NCI-H2107 treated with DMSO at 0.1 percent for 48 hours (cell line): ENCODE measurements around the gene SLC1A2.

Experiments used
- DNase-seq: peaks from one replicate; lab custom pipeline; 2025; ENCODE audit not compliant: unreplicated experiment; lab: John Stamatoyannopoulos, UW

The SLC1A2 gene

DNA sequence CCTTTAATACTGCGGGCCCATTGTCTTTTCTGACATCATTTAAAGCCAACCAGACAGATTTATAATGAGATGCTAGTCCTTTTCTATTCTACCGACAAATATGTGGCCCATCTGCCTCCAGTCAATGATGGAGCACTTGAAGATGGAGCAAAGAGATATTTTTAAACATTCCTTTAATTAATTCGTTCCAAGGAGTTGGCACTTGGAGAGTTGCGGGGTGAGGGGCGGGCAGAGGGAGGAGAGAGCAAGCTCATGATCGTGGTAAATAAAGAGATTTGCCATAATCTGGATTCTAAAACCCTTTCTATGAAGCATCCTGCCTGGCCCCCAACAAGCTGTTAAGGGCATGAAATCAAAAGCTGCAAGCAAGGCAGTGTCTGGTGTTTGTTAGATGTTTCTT is 5.0 kb downstream of the SLC1A2 start:
- no peak for DNase-seq

DNA sequence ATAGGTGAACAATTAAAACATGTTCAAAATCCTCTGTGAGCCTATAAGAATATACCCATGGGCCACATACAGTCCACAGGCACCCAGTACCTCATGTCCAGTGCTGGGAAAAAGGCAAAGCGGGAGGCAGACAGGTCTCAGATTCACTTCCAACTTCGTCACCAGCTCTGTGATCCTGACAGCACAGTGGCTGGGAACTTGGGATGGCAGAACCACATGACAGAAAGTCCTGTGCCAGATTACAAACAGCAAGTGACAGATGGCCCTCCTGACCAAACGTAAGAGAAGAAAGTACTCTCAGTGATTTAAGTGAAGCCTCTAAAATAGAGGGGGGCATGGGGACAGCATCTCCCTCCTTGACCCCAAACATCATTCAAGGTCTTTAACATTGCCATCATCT is 5.8 kb downstream of the SLC1A2 start:
- DNase-seq, result no peak

DNA sequence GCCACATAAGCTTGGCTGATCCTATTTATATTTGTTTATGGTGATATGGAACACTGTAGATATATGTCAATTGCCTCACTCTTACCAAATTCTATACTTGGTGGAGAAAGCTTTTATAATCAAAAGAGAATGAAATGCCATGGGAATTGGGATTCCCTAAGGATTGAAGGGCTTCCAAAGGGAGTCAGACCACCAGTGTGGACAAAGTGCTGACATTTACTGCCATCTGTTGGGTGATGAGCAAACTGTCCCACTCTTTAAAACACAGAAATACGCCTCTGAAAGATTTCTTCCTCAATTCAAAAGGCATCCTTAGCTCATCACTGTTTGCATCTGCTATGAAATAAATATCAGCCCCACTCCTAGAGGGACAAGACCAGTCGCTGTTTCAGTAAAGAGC is 7.1 kb downstream of the SLC1A2 start:
- no peak for DNase-seq

DNA sequence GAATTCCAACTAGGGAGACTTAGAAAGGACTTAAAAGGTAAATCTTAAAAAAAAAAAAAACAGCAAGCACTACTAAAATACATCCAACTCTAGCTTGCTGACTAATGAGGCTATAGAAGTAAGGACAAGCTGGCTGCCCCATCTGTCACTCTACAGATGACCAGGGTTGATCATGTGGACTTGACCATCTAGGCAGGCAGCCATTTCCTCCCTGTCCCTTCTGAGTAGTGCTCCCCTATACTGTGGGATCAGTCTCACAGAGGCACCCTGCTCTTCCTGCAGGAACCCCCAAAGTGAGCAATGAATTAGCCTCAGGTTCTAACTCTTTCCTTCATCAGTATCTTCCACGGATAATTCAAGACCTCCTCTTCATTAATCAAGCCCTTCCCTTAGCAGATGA is 12.3 kb downstream of the SLC1A2 start:
- no peak for DNase-seq

DNA sequence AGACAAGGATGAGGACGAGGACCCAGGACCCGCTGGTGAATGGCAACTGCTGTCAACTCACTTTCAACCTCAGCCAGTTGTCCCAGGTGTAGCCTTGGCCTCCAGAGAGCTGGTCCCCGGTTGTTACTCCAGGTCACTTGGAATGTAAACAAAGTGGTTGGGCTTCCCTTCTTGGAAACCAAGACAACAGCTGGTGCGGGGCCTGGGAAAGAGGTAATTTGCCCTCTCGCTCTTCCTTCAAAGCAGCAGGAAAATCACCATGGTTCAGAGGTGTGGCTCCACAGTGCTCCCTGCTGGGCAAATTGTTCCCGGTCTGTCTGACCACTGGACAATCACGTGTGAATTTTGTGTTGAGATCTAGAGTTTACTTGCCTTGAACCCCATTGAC is 15.0 kb downstream of the SLC1A2 start:
- DNase-seq, result no peak

DNA sequence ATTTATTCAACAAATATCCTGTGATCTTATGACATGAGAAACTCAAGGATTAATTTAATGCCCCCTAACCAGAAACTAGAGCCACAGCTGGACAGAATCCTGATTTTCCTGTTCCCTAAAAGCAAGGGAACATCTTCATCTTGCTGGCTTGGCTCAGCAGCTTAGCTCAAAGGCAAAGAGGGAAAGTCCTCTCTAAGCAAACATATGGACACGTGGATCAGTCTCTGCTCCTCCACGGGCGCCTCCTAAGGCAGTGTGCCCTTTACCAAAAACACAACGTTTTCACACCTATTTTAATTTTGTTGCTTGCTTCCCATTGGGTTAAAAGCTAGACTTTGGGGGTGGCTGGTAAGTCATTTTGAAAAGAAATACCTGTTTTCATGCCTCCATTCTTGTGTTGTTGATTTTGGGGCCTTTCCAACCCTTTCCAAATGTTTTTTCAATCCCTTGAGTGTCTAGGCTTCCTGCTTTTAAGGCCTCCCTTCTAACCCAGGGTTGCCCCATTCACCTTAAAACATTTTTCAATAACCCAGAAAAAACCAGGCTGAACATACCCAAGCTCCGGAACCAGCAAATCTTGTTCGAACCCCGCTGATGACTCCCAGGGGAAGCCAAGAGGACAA is 15.5 kb downstream of the SLC1A2 start:
- DNase-seq, result no peak

DNA sequence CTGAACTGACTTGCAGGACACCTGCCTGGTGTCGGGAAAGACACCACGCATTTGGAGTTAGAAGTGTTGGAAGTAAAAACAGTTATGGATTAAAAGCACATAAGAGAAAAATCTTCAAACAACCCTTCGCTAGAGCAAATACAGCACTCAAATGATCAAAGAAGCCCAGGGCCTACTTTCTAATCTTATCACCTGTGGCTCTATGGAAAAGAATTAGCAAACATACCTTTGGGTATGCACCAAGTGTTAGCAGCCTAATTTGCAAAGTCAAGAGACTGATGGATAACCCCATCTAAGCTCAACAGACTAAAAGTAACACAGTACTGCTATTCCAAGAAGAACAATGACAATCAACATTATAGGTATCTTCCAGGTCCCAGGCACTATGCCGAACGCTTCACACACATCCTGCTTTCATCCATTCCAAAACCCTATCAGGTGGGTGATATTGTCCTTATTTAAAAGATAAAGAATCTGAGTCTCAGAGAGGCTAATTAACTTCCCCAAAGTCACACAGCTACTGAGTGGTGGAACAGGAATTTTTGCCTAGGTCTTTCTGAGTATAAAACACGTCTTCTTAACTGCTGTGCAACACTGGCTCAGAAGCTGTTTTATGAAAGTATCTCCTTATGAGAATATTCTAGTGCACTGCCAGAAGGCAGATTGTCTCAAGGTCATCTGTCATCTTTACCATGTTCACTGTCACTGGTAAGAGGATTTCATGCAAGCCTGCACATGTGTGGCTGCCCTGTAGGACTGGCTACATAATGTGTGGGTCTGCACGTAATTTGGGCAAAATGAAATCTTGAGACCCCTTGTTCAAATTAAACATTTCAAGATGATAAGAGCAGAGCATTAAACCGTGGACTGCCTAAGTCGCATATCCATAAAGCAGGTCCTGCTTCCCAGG is 16.4 kb downstream of the SLC1A2 start:
- no peak for DNase-seq

DNA sequence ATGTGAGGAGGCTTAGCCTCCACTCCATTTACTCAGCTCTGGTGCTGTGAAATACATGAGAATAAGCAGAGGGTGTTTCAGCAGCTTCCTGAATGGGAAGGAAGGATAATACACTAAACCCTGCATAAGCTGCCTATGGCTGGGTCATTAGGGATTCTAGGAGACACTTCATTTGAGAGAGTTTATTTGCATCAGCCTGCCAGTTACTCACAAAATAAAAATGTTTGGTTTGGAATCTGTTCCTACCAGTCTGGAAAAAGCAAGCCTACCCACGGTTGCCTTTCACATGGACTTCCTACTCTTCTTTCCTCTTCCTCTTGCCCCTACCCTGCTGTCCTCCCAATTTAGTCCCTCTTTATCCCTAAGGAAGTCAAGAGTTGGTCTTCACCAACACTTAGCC is 20.5 kb downstream of the SLC1A2 start:
- no peak for DNase-seq

DNA sequence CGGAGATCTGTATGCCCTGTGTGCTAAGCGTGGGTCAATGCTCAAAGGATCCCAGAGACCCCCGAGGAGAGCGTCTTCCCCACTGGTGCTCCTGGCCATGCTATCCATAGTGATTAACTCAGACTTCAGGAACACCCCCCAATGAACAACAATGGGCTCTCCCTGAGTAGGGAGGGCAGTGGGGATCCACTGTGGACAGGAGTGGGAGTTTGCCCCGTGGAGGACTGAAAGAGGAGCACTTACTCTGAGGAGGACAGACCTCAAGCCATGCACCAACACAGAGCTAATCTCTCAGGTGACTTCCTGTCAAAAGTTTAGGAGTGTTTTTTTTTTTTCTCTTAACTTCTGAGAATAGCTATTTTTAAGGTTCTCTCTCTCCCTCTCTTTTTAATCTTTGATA is 24.4 kb downstream of the SLC1A2 start:
- DNase-seq, result no peak

DNA sequence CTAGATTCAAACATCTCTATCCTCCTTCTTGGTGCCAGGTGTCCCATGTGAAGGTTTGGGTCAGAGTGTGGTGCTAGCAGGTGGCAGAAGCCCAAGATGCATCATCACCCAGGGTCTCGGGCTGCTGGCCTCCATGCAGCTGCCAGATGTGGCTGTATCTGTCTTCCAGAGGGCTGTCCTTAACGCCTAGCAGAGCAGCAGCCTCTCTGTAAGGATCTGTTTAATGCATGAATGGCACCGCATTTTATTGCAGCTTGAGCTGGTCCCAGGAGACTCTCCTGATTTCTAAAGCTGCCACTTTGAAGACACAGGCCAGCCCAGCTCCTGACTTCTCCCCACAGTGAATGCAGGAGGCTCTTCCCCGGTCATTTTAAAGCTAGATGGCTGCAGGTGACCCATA is 26.3 kb downstream of the SLC1A2 start:
- DNase-seq, result peak; percentile 23

DNA sequence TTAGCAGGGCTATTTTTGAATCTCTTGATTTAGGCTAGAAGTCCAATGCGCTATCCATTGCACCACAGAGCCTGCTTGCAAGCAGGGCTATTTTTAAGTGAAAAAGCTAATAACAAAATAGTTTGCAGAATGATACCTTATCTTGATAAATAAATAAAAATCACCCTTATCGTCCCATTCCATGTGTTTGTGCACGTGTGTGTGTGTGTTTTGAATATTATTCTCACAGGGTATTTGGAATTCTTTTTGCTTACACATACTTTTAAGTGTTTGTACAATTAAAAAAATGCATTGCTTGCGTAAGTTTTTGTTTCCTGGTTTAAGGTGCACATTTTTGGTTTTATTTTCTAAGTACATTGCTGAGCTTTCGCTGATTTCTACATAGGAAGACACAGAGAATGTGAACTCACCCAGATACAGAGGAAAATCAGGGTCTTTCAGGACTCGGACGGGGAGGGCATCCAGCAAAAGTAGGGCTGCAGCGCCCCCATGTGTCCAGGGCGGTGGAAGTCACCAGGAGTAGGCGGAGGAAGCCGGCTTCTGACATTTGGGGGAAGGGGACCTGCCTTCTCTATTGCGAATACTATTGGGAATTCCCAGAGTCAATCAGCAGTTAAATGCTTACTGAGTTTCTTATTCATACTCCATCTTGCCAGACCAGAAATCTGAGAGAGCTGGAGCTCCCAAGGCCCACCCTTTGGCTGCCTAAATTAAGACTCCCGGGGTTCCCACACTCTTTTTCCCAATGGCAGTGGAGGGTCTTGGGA is 27.3 kb downstream of the SLC1A2 start:
- DNase-seq, result peak; percentile 28

DNA sequence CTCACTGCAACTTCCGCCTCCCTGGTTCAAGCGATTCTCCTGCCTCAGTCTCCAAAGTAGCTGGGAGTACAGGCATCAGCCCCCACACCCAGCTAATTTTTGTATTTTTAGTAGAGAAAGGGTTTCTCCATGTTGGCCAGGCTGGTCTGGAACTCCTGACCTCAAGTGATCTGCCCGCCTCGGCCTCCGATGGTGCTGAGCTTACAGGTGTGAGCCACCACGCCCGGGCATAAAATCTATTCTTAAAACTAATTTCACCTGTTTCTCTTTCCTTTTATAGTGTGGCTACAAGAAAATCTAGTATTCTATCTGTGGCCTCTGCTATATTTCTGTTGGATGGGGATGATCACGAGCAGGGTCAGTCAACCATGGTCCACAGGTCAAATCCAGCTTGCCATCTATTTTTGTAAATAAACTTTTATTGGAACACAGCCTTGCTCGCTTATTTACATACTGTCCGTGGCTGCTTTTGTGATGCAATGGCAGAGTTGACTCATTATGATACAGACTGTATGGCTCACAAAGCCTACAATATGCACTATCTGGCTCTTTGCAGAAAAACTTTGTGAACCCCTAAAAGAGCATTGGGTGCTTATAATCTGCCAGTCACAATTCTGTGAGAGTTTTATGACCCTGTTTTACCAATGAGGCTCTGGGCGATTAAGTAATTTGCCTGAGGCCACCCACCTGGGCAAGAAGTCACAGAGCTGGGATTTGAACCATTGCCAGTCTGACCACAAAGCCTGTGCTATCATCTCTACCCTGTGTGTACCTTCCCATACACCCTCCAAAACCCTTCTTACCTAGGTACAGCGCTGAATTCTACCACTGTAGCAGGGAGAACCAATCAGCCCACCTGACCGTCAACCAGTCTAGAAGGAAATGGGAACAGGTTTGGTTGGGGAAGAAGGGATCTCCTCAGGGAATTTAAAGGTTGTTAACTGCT is 28.3 kb downstream of the SLC1A2 start:
- no peak for DNase-seq

DNA sequence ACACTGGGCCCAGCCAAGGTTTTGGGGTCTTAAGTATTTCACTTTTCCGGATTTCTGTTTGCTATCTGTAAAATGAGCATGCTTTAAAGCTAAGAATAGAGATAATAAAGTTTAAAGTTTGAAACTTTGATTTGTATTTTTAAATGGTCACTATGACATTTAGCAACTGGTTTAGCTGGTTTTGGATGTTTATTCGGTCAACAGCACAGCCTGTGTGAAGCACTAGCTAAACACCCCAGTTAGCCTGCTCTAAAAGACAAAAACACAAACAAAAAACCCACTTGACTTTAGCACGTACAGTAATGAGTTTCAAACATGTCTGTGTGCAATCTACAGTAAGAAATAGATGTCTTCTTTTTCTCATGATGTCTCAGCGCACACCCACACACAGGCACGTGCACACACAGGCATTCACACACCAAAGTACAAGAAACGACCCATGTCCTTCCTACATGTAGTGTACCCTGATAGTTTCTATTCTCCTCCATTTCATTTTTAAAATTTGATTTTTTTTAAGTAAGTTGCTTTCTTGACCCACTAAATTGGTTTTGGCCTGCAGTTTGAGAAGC is 29.4 kb downstream of the SLC1A2 start:
- no peak for DNase-seq

DNA sequence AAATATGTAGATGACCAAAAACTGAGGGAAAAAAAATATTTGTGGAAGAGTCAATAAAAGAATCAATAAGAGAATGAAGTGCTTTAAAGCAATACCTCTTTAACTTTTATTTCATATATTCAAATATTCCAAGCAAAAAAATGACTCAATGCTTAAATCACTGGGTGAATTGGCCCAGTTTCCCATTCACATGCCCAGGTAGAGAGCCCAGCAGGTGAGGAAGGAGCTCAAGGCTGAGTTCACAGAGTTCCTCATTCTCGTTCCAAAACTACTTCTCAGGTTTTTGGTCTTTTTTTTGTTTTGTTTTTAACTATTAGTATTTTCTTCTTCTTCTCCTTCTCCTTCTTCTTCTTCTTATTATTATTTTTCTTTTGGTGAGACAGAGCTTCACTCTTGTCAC is 30.2 kb downstream of the SLC1A2 start:
- no peak for DNase-seq

DNA sequence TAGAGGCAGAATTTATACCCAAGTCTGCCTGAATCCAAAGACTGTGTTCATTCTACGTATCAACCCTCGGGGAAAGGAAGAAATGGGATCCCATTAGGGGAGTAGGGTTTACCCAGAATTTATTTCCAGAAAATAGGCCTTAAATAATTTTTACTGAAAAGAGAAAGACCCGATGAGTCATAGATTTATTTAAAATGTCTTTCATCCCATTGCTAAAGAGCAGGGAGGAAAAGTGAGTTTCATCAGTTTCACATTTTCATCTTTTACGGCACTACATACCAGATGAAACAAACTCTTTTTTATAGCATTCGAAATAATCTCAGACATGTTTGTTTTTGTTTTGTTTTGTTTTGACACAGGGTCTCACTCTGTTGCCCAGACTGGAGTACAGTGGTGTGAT is 31.3 kb downstream of the SLC1A2 start:
- DNase-seq, result no peak

DNA sequence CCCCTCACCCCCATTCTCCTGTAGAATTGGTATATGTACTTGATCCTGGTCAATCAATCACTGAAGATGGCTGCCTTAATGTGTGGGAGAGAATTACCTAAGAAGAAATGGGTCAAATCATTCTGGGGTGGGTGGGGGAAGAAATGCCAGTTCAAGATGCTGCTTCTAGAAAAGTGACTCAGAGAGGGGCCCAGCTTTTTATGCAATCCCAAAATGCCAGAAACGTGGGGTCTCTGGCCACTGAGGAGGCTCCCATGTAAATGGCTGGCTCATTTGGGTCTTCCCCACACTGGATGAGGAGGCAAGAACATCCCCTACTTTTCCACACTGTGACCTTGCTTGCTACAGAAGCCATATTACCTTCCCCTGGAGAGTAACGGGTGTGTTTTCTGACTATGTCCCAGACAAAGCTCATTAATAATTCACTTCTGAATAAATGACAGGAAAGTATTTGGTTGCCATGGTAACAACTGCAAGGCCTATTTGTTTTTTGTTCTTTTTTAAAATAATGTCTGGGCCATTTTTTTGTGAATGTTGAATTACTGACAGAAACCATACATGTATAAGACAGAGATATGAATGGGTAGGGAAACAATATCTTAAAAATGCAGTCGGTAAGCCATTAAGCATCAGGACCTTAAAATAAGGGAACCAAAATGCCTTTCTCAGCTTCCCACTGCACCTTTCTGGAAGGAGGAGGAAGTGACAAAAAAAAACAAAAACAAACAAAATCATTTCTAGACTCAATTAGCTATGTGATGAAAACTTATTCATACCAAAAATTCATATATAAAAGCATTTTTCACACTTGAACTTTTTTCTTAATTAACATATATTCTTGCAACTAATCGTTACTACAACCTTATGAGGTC is 32.0 kb downstream of the SLC1A2 start:
- DNase-seq, result no peak

DNA sequence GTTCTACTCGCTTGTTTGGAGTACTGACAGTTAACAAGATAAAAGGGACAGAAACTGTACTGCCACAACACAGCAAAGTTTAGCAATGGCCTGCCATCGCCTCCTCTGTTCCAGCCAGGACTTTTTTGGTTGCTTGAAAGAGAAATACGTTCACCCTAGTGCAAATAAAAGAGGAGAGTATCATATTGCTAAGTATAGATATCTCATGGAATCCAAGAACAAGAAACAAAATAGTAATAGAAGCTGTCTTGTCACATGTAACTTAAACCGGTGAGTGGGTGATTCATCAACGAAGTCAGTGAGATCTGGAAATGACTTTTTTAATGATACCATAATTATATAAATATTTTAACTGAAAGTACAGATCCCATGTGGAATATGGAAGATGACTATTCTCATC is 35.4 kb downstream of the SLC1A2 start:
- no peak for DNase-seq

DNA sequence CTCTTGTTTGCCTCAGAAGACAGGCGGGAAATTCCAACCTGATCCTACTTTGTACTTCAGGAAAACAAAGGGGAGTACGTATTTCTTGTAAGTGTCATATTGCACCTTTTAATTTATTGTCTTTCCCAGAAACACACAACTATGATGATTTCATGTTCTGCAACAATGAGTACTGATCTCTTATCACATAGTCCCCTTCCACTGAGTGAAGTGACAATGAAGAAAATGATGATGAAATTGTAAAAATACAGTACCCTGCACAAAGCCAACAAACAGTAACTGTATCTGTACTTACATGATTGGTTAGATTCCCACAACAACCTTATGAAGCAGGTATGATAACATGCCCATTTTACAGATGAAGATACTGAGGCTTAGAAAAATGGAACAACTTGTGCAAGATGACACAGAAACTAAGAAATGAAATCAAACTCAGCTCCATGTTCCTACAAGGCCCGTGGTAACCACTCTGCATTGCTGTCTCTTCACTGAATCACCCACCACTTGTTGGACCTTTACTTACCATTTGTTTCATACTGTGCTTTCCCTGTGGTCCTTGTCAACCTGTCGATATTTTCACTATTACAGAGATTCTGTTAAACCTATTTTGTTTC is 37.5 kb downstream of the SLC1A2 start:
- DNase-seq, result no peak

DNA sequence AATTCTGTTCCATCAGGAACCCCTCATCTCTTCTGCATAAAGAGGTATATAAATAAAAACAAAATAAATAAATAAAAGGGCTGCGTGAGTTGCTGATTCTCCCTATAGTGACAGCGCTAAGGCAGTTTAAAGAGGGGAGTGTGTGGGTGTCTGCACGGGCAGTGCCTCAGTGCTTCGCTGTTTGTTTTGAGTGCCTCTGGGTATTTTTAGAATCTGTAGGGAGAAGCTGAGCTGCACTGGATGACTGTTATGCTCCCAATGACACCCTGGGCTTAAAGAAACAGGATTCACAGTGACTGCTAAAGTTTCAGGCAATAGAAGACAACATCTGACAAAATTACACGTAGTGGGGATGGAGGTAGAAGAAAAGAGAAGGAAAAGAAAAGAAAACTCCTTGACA is 38.8 kb downstream of the SLC1A2 start:
- no peak for DNase-seq
